ENCODE data around the gene WAS.
A peak's percentile ranks its signal among the peaks of the same experiment; 100 is the strongest.

WAS gene

DNA sequence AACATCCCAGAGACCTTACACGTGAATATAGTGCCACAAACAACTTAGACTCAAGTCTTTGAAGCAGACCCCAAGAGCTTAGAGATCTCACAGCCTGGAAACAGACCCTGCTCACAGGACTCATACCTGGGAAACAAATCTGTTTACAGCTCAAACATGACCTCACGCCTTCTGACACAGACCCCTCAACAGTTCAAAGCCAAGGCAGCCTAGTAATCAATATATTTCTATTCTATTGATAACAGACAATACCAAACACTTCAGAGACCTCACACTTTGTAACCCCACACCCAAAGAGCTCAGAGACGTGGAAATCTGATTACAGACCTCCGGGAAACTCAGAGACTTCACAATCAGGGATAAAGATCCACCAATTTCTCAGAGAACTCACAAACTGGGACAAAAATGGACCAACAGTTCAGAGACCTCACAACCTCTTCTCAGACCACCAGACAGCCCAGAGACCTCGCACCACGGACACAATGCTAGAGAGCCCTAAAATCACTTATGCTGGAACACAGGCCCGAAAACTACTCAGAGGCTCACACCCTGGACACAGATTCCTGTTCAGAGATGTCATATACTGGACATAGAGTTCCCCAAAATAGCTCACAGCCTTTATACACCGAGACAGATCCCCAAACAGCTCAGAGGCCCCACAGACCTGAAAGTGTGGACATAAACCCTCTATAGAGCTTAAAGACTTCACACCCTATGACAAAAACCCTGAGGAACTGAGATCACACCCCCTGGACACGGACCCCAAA lies 27.7 kb downstream of the WAS start:
- Mint-ChIP-seq H3K4me1 (peaks cover 7% of the 10 kb centered on the region), H3K9me3 (no peaks in the 10 kb centered on the region), H3K4me3 (no peak overlapping the region), H3K27me3 (no peaks in the 10 kb centered on the region), H3K27ac (no peak overlapping the region), H3K36me3 (peaks cover 3% of the 10 kb centered on the region)
- DNase-seq (ENCODE audit: low spot score in 2 of 2) (no peak), ATAC-seq (ENCODE audit: low read depth) (no peak)

DNA sequence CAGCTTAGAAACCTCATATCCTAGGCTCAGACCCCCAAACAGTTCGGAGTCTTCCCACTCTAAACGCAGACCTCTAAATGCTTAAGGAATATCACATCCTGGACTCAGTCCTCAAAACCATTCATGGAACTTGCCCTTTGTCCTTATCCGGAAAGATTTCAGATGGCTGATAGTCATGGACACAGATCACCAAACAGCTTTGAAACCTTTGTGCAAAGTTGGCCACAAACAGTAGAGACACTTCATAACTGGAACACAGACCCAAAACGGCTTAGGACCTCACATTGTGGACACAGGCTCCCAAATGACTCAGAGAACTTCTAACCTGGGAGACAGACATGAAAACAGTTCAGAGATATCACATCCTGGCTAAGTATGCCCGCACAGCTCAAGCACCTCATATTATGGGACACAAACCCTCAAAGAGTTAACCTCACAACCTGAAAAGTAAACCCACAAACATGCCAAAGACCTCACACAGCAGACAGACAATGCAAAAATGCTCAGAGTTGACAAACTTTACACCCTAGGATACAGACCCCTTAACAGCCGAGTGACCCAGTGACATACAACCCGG lies 28.4 kb downstream of the WAS start:
- H3K4me1 Mint-ChIP-seq, result peaks cover 9% of the 10 kb centered on the region
- H3K9me3 Mint-ChIP-seq, result no peaks in the 10 kb centered on the region
- H3K4me3 Mint-ChIP-seq, result no peak overlapping the region
- ATAC-seq (ENCODE audit: low read depth) (no peak), DNase-seq (ENCODE audit: low spot score in 2 of 2) (no peak)
- H3K36me3 Mint-ChIP-seq, result peaks cover under 1% of the 10 kb centered on the region
- no peak overlapping the region for H3K27ac Mint-ChIP-seq
- H3K27me3 Mint-ChIP-seq, result no peaks in the 10 kb centered on the region

DNA sequence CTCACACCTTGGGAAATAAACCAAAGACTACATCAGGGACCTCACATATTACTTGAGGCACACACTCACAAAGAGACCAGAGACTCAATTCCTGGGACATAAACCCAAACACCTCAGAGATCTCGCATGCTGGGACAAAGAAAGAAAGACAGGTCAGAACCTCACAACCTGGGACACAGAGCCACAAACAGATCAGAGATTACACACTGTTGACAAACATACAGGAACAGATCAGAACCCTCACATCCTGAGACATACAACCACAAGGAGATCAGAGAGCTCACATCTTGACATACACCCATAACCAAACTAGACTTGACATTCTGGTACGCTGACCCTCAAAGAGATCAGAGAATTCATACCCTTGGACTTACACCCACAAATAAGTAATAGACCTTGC lies 30.2 kb downstream of the WAS start:
- DNase-seq (ENCODE audit: low spot score in 2 of 2), result no peak
- Mint-ChIP-seq H3K4me1 (peaks cover 6% of the 10 kb centered on the region), H3K36me3 (peaks cover 2% of the 10 kb centered on the region), H3K4me3 (no peak overlapping the region), H3K9me3 (no peaks in the 10 kb centered on the region), H3K27me3 (no peaks in the 10 kb centered on the region), H3K27ac (no peak overlapping the region)
- ATAC-seq (ENCODE audit: low read depth), result no peak

DNA sequence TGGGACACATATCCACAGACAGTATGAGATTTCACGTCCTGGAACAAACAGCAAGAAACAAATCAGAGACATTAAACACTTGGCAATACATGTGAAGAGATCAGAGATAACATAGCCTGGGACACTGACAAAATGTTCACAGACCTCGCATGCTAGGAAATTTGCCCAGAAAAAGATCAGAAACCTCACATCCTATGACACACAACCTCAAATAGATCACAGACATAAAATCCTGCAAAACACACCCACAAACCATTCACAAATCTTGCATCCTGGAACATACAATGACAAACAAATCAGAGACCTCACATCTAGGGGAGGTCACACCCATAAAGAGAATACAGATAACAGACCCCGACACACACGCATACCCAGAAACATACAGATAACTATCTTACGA lies 31.0 kb downstream of the WAS start:
- H3K4me1 Mint-ChIP-seq, result peaks cover 6% of the 10 kb centered on the region
- no peak for ATAC-seq (ENCODE audit: low read depth)

DNA sequence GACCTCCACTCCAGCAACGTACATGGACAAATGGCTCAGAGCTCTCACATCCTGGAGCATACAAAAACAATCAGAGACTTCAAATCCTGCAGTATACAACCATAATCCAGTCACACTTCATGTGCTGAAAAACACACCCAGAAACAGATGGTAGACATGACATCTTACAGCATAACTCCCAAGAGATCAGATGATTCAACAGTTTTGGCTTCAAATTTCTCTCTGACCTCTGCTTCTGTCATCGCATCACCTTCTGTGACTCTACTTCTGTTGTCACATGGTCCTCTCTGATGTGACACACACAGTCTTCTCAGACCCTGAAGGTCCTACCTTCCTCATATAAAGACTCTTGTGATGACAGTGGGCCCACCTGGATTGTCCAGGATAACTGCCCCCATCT lies 31.5 kb downstream of the WAS start:
- Mint-ChIP-seq H3K27ac (no peak overlapping the region), H3K9me3 (no peaks in the 10 kb centered on the region), H3K27me3 (no peaks in the 10 kb centered on the region), H3K4me1 (peaks cover 6% of the 10 kb centered on the region), H3K4me3 (no peak overlapping the region), H3K36me3 (peaks cover 2% of the 10 kb centered on the region)
- ATAC-seq (ENCODE audit: low read depth), result no peak
- no peak for DNase-seq (ENCODE audit: low spot score in 2 of 2)

More for the DNA sequence above, 31.0 kb downstream of the WAS start:
- no peak overlapping the region for H3K4me3 Mint-ChIP-seq
- H3K9me3 Mint-ChIP-seq, result no peaks in the 10 kb centered on the region
- H3K27ac Mint-ChIP-seq, result no peak overlapping the region
- no peaks in the 10 kb centered on the region for H3K27me3 Mint-ChIP-seq
- peaks cover 2% of the 10 kb centered on the region for H3K36me3 Mint-ChIP-seq
- DNase-seq (ENCODE audit: low spot score in 2 of 2), result no peak

DNA sequence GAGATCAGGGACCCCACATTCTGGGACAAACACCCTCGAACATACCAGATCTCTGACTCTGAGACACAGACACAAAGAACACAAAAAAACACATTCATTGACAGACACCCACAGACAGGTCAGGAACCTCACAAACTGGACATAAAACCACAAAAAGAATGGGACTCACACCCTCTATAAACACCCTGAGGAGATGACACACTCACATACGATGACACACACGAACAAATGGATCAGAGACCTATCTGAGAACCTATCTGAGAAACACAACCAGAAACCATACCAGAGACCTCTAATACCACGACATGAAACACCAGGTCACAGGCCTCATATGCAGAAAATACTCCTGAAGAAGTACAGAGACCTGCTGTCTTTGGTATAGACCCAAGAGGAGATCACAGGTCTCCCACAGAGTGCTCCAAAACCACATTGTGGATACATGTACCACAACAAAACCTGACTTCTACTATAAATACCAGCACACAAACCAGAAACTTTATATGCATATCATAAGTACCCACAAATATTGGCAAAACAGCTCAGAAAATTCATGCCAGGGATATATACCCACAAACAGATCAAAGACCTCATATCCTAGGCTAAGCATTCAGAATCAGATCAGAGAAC lies 32.4 kb downstream of the WAS start:
- no peaks in the 10 kb centered on the region for H3K27me3 Mint-ChIP-seq
- H3K27ac Mint-ChIP-seq, result no peak overlapping the region
- DNase-seq (ENCODE audit: low spot score in 2 of 2) (no peak), ATAC-seq (ENCODE audit: low read depth) (no peak)
- no peak overlapping the region for H3K4me3 Mint-ChIP-seq
- peaks cover 2% of the 10 kb centered on the region for H3K36me3 Mint-ChIP-seq
- H3K9me3 Mint-ChIP-seq, result no peaks in the 10 kb centered on the region
- H3K4me1 Mint-ChIP-seq, result peaks cover 6% of the 10 kb centered on the region

DNA sequence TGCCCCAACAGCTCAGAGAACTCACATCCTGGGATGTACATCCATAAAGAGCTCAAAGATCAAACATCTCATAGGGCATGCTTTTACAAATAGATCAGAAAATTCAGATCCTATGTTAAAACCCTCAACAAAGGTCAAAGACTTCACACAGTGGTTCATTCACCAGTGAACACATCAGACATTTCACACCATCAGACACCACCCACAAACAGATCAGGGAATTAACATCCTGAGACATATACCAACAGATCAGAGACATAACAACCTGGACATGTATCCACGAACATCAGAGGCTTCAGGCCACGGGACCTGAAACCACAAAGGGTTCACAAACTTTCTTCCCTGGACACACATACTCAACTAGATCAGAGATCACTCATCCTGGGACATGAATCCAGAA lies 36.4 kb downstream of the WAS start:
- Mint-ChIP-seq H3K9me3 (no peaks in the 10 kb centered on the region), H3K27me3 (no peaks in the 10 kb centered on the region), H3K36me3 (peaks cover 2% of the 10 kb centered on the region), H3K4me1 (peaks cover 6% of the 10 kb centered on the region), H3K4me3 (no peak overlapping the region), H3K27ac (no peak overlapping the region)
- DNase-seq (ENCODE audit: low spot score in 2 of 2) (no peak), ATAC-seq (ENCODE audit: low read depth) (no peak)

DNA sequence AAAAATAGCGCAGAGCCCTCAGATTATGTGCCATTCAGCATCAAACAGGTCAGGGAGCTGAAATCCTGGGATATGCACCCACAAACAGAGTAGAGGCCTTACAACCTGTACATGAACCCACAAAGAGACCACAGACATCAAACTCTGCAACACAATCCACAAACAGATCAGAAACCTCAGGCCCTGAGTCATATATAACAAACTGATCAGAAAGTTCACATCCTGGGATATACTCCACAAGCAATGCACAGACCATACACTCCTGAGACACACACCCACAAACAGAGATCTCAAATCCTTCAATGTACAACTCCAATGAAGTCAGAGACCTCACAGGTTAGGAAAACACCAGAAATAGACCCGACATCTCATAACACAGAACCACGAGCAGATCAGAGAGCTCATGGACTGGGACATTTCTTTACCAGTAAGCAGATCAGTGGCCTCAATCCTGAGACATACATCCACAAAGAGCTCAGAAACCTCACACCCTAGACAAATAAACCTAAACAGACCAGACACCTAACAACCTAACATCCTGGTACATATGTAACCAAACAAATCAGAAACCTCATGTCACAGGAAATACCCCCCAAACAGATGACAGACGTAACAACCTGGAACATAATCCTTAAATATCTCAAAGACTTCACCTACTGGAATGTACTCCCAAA lies 37.1 kb downstream of the WAS start:
- H3K36me3 Mint-ChIP-seq, result peaks cover 2% of the 10 kb centered on the region
- no peaks in the 10 kb centered on the region for H3K27me3 Mint-ChIP-seq
- no peak for ATAC-seq (ENCODE audit: low read depth)
- peaks cover 6% of the 10 kb centered on the region for H3K4me1 Mint-ChIP-seq
- H3K9me3 Mint-ChIP-seq, result no peaks in the 10 kb centered on the region
- no peak overlapping the region for H3K4me3 Mint-ChIP-seq
- DNase-seq (ENCODE audit: low spot score in 2 of 2), result no peak
- H3K27ac Mint-ChIP-seq, result no peak overlapping the region

DNA sequence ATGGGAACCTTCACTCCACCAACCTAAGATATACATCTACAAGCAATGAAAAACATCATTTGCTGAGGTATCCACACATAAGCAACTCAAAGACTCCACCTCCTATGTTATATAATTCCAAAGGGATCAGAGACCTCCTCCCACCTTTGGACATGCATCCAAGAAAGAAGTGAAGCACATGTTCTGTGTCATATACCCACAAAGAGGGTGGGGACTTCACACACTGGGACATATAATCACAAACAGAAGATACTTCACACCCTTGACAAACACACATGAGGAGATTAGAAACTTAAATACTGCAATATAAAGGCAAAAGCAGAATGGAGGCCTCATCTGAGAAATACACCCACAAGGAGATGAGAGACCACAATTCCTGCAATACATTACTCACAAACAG lies 38.3 kb downstream of the WAS start:
- Mint-ChIP-seq H3K36me3 (peaks cover 2% of the 10 kb centered on the region), H3K27ac (no peak overlapping the region), H3K9me3 (no peaks in the 10 kb centered on the region), H3K27me3 (no peaks in the 10 kb centered on the region), H3K4me3 (no peak overlapping the region), H3K4me1 (peaks cover 3% of the 10 kb centered on the region)
- ATAC-seq (ENCODE audit: low read depth) (no peak), DNase-seq (ENCODE audit: low spot score in 2 of 2) (no peak)

DNA sequence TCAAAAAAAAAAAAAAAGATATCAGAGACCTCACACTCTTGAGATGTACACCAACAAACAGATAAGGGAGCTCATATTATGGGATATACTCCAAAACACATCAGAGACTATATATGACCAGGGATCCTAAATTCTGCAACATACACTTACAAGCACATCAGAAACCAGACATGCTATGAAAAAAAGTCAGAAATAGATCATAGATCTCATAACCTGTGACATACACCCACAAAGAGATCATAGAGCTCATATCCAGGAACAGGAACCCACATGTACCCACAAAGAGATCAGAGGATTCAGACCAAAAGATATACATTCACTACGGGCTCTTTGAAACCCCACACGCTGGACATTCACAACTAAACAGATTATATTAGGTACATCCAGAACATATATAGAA lies 43.0 kb downstream of the WAS start:
- H3K27ac Mint-ChIP-seq, result no peak overlapping the region
- H3K4me1 Mint-ChIP-seq, result no peaks in the 10 kb centered on the region
- H3K36me3 Mint-ChIP-seq, result no peaks in the 10 kb centered on the region
- H3K4me3 Mint-ChIP-seq, result no peak overlapping the region
- H3K9me3 Mint-ChIP-seq, result no peaks in the 10 kb centered on the region
- ATAC-seq (ENCODE audit: low read depth), result no peak
- no peaks in the 10 kb centered on the region for H3K27me3 Mint-ChIP-seq
- DNase-seq (ENCODE audit: low spot score in 2 of 2), result no peak

DNA sequence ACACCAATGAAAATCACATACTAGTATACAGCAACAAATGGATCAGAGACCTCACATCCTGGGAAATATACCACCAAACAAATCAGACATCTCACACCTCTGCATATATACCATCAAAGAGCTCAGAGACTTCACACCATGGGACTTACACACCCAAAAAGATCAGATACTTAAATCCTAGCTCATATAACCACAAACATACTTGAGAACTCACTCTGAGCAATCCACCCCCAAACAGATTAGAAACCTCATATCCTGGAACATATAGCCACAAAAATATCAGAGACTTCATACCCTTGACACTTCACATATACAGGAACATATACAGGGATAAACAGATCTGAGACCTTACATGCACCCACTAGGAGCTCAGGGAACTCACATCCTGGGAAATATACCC lies 45.1 kb downstream of the WAS start:
- no peak overlapping the region for H3K4me3 Mint-ChIP-seq
- no peak overlapping the region for H3K27ac Mint-ChIP-seq
- no peaks in the 10 kb centered on the region for H3K27me3 Mint-ChIP-seq
- DNase-seq (ENCODE audit: low spot score in 2 of 2), result no peak
- no peaks in the 10 kb centered on the region for H3K9me3 Mint-ChIP-seq
- no peak for ATAC-seq (ENCODE audit: low read depth)
- no peaks in the 10 kb centered on the region for H3K4me1 Mint-ChIP-seq
- no peaks in the 10 kb centered on the region for H3K36me3 Mint-ChIP-seq

DNA sequence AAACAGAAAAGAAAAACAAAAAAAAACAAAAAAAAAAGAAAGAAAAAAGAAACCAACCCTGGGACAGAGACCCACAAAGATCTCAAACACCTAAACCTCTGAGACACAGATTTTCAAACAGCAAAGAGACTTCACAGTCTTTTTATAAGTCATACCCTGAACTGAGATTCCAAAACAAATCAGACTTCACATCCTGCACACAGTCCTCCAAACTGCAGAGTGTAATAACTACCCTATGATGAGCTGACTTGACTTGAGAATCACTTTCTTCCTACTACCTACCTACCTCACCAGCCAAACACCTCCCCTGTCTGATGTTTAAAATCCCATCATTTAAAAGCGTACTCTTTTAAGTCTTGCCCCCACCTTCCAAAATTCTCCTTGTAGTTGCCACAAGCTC lies 52.7 kb downstream of the WAS start:
- Mint-ChIP-seq H3K9me3 (no peaks in the 10 kb centered on the region), H3K27ac (no peak overlapping the region), H3K36me3 (no peaks in the 10 kb centered on the region), H3K4me1 (peaks cover 11% of the 10 kb centered on the region), H3K4me3 (peak overlapping the region; percentile 25), H3K27me3 (no peaks in the 10 kb centered on the region)
- ATAC-seq (ENCODE audit: low read depth), result no peak
- no peak for DNase-seq (ENCODE audit: low spot score in 2 of 2)

DNA sequence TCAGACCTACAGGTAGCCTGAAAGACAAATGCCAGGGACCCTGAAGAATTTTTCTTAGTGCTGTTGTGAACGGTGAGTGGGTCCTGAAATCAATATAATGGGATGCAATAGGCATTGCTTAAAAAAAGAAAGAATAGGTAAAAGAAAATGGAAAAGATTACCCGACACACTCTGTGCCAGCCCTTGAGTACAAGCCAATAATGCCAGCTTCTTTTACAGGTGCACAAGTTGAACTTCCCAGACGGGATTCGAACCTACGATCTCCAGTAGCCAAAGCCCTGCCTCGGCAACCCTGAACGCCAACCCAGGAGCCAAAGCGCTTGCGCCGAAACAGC lies 53.2 kb downstream of the WAS start:
- H3K27ac Mint-ChIP-seq, result peak overlapping the region; percentile 91
- no peaks in the 10 kb centered on the region for H3K36me3 Mint-ChIP-seq
- H3K9me3 Mint-ChIP-seq, result no peaks in the 10 kb centered on the region
- peak in 1 of 2 donors; percentile 11 for DNase-seq (ENCODE audit: low spot score in 2 of 2)
- H3K27me3 Mint-ChIP-seq, result no peaks in the 10 kb centered on the region
- no peak for ATAC-seq (ENCODE audit: low read depth)
- H3K4me3 Mint-ChIP-seq, result peak overlapping the region; percentile 89
- peaks cover 11% of the 10 kb centered on the region for H3K4me1 Mint-ChIP-seq

DNA sequence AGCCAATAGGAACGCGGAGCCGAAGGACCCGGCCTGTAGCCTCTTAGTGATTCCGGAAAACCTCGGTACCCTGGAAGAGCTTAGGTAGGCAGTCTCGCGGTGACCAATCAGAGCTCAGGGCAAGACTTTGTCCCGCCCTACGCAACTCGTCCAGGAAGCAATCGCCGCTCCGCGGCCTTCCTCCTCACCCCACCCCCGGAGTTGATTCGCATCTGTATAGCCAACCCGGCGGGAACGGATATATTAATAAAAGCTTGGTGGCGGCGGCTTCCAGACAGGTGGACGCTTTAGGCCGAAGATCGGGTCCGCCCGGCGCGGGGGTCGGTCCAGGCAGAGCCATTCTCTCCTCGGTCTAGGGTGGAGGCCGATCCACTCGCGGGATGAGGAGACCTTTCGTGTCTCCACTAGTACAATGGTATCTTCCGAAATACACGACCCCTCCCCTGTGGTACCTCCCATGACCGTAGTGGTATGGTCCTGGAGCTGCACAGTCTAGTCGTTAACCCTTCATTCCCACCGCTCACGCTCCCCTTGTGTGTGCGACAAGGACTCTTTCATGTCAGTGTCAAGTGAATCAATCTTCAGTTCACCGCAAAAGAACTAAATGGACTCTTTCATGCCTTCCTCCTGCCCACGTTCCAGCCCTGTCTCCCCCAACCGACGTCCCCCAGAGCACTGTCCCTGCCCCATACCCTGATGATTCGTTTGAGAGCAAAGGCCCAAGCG lies 53.8 kb downstream of the WAS start:
- DNase-seq (ENCODE audit: low spot score in 2 of 2) (peak; percentile 67 to 80), ATAC-seq (ENCODE audit: low read depth) (peak; percentile 95)
- H3K27me3 Mint-ChIP-seq, result no peaks in the 10 kb centered on the region
- H3K27ac Mint-ChIP-seq, result peak overlapping the region; percentile 91
- peak overlapping the region; percentile 89 for H3K4me3 Mint-ChIP-seq
- H3K36me3 Mint-ChIP-seq, result no peaks in the 10 kb centered on the region
- H3K9me3 Mint-ChIP-seq, result no peaks in the 10 kb centered on the region
- H3K4me1 Mint-ChIP-seq, result peaks cover 11% of the 10 kb centered on the region
